HepG2 (cell line): ENCODE measurements around the gene PHF23.

Source experiments
- BHLHE40 ChIP-seq: IDR thresholded peaks from 2 replicates; pipeline ENCODE4 v1.6.1; 2011; ENCODE audit warnings: low read length, improper control_type of control experiment
- CTCF ChIP-seq: sonication (generic); formaldehyde crosslinking; IDR thresholded peaks from 2 replicates; pipeline ENCODE4 v1.5.0; 2020; ENCODE audit warnings: mild to moderate bottlenecking, missing genetic modification reagents, moderate library complexity
- EP300 ChIP-seq, 3 experiments: sonication (generic) in 1 of 3; formaldehyde crosslinking in 1 of 3; IDR thresholded peaks; 2 replicates each; pipeline versions ENCODE4 v1.5.1 to v1.6.1; 2011 to 2020; ENCODE audit warnings: low read depth in 2 of 3, low read length in 2 of 3, borderline replicate concordance in 1 of 3, improper control_type of control experiment in 1 of 3, mild to moderate bottlenecking in 1 of 3, missing genetic modification reagents in 1 of 3, moderate library complexity in 1 of 3
- KDM4B ChIP-seq: sonication (generic); formaldehyde crosslinking; IDR thresholded peaks from 2 replicates; pipeline ENCODE4 v1.4.0; 2020; ENCODE audit warnings: missing genetic modification reagents
- KLF16 ChIP-seq, 2 experiments: sonication (generic) in 1 of 2; formaldehyde crosslinking in 1 of 2; IDR thresholded peaks; 2 replicates each; pipeline versions ENCODE4 v1.6.1 to v1.8.0; 2016 to 2023; ENCODE audit warnings: missing genetic modification reagents in 2 of 2, missing compliant biosample characterization in 1 of 2
- POGZ ChIP-seq: sonication (generic); formaldehyde crosslinking; IDR thresholded peaks from 2 replicates; pipeline ENCODE4 v1.4.0; 2020; ENCODE audit warnings: mild to moderate bottlenecking, missing genetic modification reagents
- YY1 ChIP-seq: IDR thresholded peaks from 2 replicates; pipeline ENCODE4 v1.6.1; 2011; ENCODE audit warnings: low read length, low read depth, moderate library complexity, mild to moderate bottlenecking; ENCODE audit not compliant: insufficient read depth, insufficient replicate concordance
- ZBED4 ChIP-seq: sonication (generic); formaldehyde crosslinking; IDR thresholded peaks from 2 replicates; pipeline ENCODE4 v1.4.0; 2020; ENCODE audit warnings: missing genetic modification reagents, borderline replicate concordance
- ZNF12 ChIP-seq: sonication (generic); formaldehyde crosslinking; IDR thresholded peaks from 2 replicates; pipeline ENCODE4 v1.5.0; 2020; ENCODE audit warnings: missing genetic modification reagents
- ZNF33A ChIP-seq: sonication (generic); formaldehyde crosslinking; IDR thresholded peaks from 2 replicates; pipeline ENCODE4 v1.5.1; 2020; ENCODE audit warnings: missing genetic modification reagents, mild to moderate bottlenecking, moderate library complexity, borderline replicate concordance

- TF ChIP-seq EP300 (IDR thresholded peaks at IDR 0.05; ENCODE audit: low read depth in 2 of 2, low read length in 2 of 2): no peak
- TF ChIP-seq EP300 (CRISPR knock-in tag; IDR thresholded peaks at IDR 0.05; ENCODE audit: borderline replicate concordance): no peak
- no peak for TF ChIP-seq POGZ (CRISPR knock-in tag)
- TF ChIP-seq CTCF (CRISPR knock-in tag): no peak
- TF ChIP-seq KLF16 (CRISPR knock-in tag; IDR thresholded peaks at IDR 0.05): no peak
- TF ChIP-seq ZBED4 (CRISPR knock-in tag): no peak
- no peak for TF ChIP-seq ZNF33A
- TF ChIP-seq ZNF12 (CRISPR knock-in tag): no peak
- no peak for TF ChIP-seq KDM4B (CRISPR knock-in tag)
- no peak for TF ChIP-seq BHLHE40
- TF ChIP-seq YY1: no peak
Observed at GRCh38 chr17:7233701-7234082, 5.6 kb downstream of the PHF23 start.
